D721Med (cell line): Measurements from ENCODE around the gene PRLH.

Experiments
- DNase-seq: peaks from one replicate; pipeline ENCODE4 v3.0.0; 2011; ENCODE audit warnings: low spot score; ENCODE audit not compliant: insufficient read length
- FAIRE-seq: peaks from 2 replicates; lab custom pipeline; 2011; peaks lifted over from hg19 to GRCh38; lab: Jason Lieb, UNC
- CTCF ChIP-seq: IDR thresholded peaks from 2 replicates; pipeline ENCODE4 v1.5.1; 2012; ENCODE audit warnings: mild to moderate bottlenecking, control low read depth; ENCODE audit not compliant: insufficient read depth; ENCODE audit errors: missing control alignments

Gene PRLH

GRCh38 chr2:237555560-237555959 is 10.8 kb upstream of the PRLH start:
- TF ChIP-seq CTCF, result no peak
- FAIRE-seq (no peak), DNase-seq (no peak)

- FAIRE-seq, result no peak
- TF ChIP-seq CTCF, result no peak
- DNase-seq, result no peak
Measured at GRCh38 chr2:237556773-237557632, 9.4 kb upstream of the PRLH start.

- FAIRE-seq, result no peak
- TF ChIP-seq CTCF, result no peak
- no peak for DNase-seq
Measured at GRCh38 chr2:237557633-237558015, 8.8 kb upstream of the PRLH start.

- FAIRE-seq (no peak), DNase-seq (no peak)
- TF ChIP-seq CTCF, result no peak
Measured at GRCh38 chr2:237558961-237559641, 7.3 kb upstream of the PRLH start.

- no peak for TF ChIP-seq CTCF
- no peak for FAIRE-seq
- no peak for DNase-seq
Measured at GRCh38 chr2:237561221-237561620, 5.2 kb upstream of the PRLH start.

GRCh38 chr2:237563816-237564215 is 2.6 kb upstream of the PRLH start:
- DNase-seq (no peak), FAIRE-seq (no peak)
- TF ChIP-seq CTCF, result no peak

- no peak for FAIRE-seq
- TF ChIP-seq CTCF, result no peak
- no peak for DNase-seq
Measured at GRCh38 chr2:237564526-237565131, 1.7 kb upstream of the PRLH start.
